Ascending aorta (tissue), 2 donors: ENCODE results near the gene SH2D3C. TPM values are rescaled to one million over a fixed set of nuclear protein-coding genes. Genes with fewer than 3 reads are reported as not detected.
"Not testable (repeated sequence)": the region's sequence is repeated elsewhere in the genome, so short reads cannot be mapped to it uniquely, and the experiment has no call there.

Source experiments
- DNase-seq, 2 donors: peaks; one replicate each; pipeline ENCODE4 v3.0.0-alpha.2; 2019; ENCODE audit warnings: low spot score in 2 of 2
- H3K27ac ChIP-seq, 2 donors: fragments of 200-600 bp; sonication (generic); one replicate each; pipeline ENCODE4 v1.5.1; 2016 to 2017; ENCODE audit warnings: mild to moderate bottlenecking in 1 of 2
- H3K27me3 ChIP-seq: fragments of 200-600 bp; sonication (generic); one replicate; pipeline ENCODE4 v1.5.1; 2017
- H3K36me3 ChIP-seq, 2 donors: fragments of 200-600 bp; sonication (generic); one replicate each; pipeline ENCODE4 v1.5.1; 2016
- H3K4me1 ChIP-seq, 2 donors: fragments of 200-600 bp; sonication (generic); one replicate each; pipeline ENCODE4 v1.5.1; 2016 to 2017; ENCODE audit warnings: mild to moderate bottlenecking in 1 of 2
- H3K4me3 ChIP-seq, 2 donors: fragments of 200-600 bp; sonication (generic); one replicate each; pipeline ENCODE4 v1.5.1; 2016 to 2017; ENCODE audit warnings: mild to moderate bottlenecking in 1 of 2
- H3K9me3 ChIP-seq, 2 donors: fragments of 200-600 bp; sonication (generic); one replicate each; pipeline ENCODE4 v1.5.1; 2016
- intact Hi-C: fragments of 100-400 bp; cut with DNase I; formaldehyde crosslinking; loops from one replicate; pipeline ENCODE4 v1.15.1; 2023
- total RNA-seq: library from RNA; depleted of rRNA; stranded (reverse); fragments of >200 nt; gene quantifications from one replicate; pipeline ENCODE4 v1.1.0, GENCODE V29; 2016
- TF ChIP-seq, protein P1 (sequence below), 3 experiments: fragments of 200-600 bp in 2 of 3; fragments of 450-650 bp in 1 of 3; sonication (generic) in 2 of 3; IDR thresholded peaks; one replicate each; pipeline ENCODE4 v1.5.1; 2016 to 2019; ENCODE audit warnings: antibody characterized with exemption in 3 of 3, mild to moderate bottlenecking in 1 of 3, moderate library complexity in 1 of 3

Gene SH2D3C
- total RNA-seq, 1 donor from 2014 or later = 49.5 TPM

DNA sequence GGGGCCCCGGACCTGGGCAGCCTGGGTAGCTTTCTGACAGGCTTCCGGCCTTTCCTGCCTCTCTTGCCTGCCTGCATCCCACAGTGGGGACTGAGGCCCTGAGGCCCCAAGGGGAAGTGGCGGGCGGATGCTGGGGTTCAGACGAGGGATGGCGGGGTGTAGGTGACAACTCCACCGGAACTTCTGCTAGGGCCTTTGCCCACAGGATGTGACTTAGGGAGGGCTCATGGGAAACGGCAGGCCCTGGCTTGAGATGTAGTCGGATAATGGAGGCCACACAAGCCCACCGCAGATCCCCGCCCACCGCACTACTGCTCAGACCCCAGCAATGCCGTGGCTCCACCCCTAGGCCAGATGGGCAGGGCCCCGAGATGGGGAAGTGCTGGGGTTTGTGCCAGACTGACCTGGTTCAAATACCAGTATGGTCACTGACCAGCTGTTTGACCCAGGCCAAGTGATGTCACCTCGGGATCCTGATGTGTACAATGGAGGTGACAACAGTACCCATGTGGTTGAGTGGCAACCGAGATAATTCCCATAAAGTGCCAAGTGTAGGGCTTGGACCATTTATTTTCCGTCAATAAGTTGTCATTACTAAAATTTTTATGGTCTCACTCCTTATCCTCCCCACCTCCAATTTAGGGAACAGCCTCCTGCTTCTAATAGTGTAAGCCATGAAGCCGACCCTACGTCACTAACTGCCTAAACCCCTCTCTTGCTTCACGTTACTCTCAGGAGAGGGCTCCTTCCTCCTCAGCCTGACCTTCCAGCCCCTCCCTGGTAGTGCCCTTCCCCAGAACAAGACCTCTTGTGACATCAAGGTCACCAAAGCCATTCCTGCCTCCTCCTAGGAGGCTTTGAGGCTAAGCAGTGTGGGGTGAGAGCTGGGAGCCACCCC lies 4.9 kb upstream of the SH2D3C start:
- Histone ChIP-seq H3K36me3 (peaks cover 13 to 16% of the 10 kb centered on the region in 2 donors), H3K4me1 (peaks cover 13 to 25% of the 10 kb centered on the region in 2 donors), H3K27me3 (no peaks in the 10 kb centered on the region), H3K4me3 (no peak overlapping the region), H3K9me3 (no peaks in the 10 kb centered on the region), H3K27ac (peak overlapping the region; percentile 15 to 94)
- DNase-seq = peak in 1 of 2 donors; percentile 77
- TF ChIP-seq, protein P1, sequence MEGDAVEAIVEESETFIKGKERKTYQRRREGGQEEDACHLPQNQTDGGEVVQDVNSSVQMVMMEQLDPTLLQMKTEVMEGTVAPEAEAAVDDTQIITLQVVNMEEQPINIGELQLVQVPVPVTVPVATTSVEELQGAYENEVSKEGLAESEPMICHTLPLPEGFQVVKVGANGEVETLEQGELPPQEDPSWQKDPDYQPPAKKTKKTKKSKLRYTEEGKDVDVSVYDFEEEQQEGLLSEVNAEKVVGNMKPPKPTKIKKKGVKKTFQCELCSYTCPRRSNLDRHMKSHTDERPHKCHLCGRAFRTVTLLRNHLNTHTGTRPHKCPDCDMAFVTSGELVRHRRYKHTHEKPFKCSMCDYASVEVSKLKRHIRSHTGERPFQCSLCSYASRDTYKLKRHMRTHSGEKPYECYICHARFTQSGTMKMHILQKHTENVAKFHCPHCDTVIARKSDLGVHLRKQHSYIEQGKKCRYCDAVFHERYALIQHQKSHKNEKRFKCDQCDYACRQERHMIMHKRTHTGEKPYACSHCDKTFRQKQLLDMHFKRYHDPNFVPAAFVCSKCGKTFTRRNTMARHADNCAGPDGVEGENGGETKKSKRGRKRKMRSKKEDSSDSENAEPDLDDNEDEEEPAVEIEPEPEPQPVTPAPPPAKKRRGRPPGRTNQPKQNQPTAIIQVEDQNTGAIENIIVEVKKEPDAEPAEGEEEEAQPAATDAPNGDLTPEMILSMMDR (IDR thresholded peaks at IDR 0.05) = no peak
- intact Hi-C loops = loop anchor here (2.0 kb wide), 1 partner anchor 193 kb away; no protein-coding TSS in a partner anchor

DNA sequence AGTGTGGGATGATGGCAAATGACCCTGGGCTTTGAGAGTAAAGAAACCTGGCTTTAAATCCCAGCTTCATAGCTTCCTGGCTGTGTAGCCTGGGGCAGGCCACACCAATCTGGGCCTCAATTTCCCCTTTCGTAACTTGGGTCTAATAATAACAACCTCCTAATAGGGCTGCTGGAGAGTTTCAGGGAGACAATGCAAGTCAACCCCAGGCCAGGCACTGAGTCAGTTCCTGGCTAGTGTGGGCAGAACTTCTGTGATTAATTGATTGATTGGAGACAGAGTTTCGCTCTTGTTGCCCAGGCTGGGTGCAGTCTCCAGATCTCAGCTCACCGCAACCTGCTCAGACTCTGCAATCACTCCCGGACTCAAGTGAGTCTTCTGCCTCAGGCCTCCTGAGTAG lies 3.3 kb upstream of the SH2D3C start:
- H3K9me3 ChIP-seq = no peaks in the 10 kb centered on the region
- H3K4me3 ChIP-seq = no peak overlapping the region
- intact Hi-C loops = no loop called here
- H3K36me3 ChIP-seq = peaks cover 0 to under 1% of the 10 kb centered on the region in 2 donors
- no peaks in the 10 kb centered on the region for H3K27me3 ChIP-seq
- TF ChIP-seq, protein P1 (IDR thresholded peaks at IDR 0.05) = no peak
- no peak overlapping the region for H3K27ac ChIP-seq
- DNase-seq = no peak
- H3K4me1 ChIP-seq = peaks cover 5 to 9% of the 10 kb centered on the region in 2 donors

DNA sequence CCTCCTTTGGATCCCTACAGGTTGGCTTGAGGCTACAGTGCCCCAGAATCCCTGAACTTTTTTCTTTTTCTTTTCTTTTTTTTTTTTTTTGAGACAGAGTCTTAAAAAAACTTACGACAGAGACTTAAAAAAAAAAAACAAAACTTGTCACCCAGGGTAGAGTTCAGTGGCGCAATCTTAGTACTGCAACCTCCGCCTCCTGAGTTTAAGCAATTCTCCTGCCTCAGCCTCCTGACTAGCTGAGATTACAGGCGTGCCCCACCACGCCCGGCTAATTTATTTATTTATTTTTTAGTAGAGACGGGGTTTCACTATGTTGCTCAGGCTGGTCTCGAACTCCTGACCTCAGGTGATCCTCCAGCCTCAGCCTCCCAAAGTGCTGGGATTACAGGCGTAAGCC lies 2.4 kb upstream of the SH2D3C start:
- H3K27me3 ChIP-seq, DNase-seq, H3K9me3 ChIP-seq, H3K36me3 ChIP-seq, H3K4me3 ChIP-seq, intact Hi-C loops, H3K27ac ChIP-seq, H3K4me1 ChIP-seq: not testable (repeated sequence)

DNA sequence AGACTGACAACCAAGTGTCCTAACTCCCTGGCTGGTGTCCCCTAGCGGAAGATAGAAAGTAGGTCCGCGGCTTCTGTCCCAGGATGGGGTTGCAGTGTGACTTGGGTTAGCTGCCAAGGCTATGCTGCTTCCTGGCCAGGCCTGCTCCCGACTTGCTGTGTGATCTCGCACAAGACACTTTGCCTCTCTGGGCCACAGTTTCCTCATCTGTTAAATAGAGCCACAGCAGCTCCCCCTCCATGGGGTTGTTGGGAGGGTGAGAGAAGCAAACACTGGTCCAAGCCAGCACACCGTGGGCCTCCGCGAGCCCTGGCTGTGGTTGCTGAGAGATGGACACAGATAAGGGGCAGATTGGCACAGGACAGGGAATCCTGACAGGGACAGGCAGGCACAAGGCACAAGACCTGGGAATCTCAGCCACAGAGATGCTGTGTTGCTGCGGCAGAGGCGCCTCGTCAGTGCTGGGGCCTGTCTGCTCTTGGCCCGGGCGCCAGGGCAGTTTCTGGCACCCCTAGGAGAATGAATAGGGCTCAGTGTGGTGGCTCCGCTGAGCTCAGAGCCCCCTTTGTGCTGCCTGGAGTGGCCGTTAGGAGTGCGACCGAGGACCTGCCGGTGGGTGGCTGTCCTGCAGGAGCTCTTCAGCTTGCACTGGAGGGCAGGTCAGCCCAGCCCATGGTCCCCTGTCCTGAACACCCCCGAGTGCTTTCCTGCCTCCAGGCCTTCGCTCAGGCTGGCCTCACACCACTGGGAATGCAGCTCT lies 1.8 kb upstream of the SH2D3C start:
- intact Hi-C loops = no loop called here
- Histone ChIP-seq H3K4me1 (peaks cover 3% of the 10 kb centered on the region in 2 donors), H3K27ac (no peak overlapping the region), H3K27me3 (no peaks in the 10 kb centered on the region), H3K9me3 (no peaks in the 10 kb centered on the region), H3K36me3 (no peaks in the 10 kb centered on the region), H3K4me3 (no peak overlapping the region)
- TF ChIP-seq, protein P1 (IDR thresholded peaks at IDR 0.05) = no peak
- no peak for DNase-seq

DNA sequence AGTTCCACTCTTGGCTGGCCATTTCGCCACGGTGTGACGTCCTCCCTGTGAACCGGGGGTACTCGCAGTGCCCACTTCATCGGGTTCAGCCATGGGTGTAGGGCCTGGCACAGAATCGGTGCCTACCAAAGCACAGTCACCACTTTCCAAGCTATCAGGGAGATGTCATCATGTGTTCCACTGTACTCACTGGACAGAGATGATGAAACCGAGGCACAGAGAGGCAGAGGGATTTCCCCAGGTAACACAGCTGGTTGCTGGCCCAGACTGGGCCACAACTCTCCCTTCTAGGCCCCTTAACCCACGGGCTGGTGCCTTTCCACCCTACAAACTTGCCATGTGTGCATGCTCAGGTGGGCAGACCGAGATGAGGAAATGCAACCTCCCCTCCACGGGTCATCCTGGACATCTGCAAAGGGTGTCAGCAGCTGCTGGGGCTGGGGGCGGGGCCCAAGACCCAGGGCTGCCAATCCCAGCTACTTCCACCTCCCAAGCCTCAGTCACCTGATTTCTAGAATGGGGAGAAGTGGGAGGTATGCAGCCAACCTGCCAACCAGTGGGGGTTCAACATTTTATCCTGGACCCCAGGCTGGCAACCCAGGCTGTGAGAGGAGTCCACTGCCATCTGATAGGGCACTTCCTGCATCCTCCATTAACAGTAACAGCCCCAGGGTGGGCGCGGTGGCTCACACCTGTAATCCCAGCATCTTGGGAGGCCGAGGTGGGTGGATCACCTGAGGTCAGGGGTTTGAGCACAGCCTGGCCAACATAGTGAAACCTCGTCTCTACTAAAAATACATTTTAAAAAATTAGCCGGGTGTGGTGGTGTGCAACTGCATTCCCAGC lies 893 bp upstream of the SH2D3C start:
- TF ChIP-seq, protein P1 (IDR thresholded peaks at IDR 0.05) = no peak
- Histone ChIP-seq H3K36me3 (no peaks in the 10 kb centered on the region), H3K27ac (no peak overlapping the region), H3K9me3 (no peaks in the 10 kb centered on the region), H3K4me1 (no peaks in the 10 kb centered on the region), H3K27me3 (no peaks in the 10 kb centered on the region), H3K4me3 (no peak overlapping the region)
- intact Hi-C loops = no loop called here
- DNase-seq = no peak
